Uterus (tissue), 2 donors: ENCODE results near the gene ZRANB3.

Experiments used
- CTCF ChIP-seq, 4 experiments: fragments of 200-600 bp in 2 of 4; fragments of 450-650 bp in 2 of 4; sonication (generic) in 2 of 4; IDR thresholded peaks; one replicate each; pipeline ENCODE4 v1.5.1; 2016 to 2019; ENCODE audit warnings: antibody characterized with exemption in 4 of 4, mild to moderate bottlenecking in 2 of 4, moderate library complexity in 1 of 4
- POLR2A ChIP-seq, 2 donors: fragments of 450-650 bp; IDR thresholded peaks; one replicate each; pipeline ENCODE4 v1.6.1; 2016; ENCODE audit warnings: antibody characterized with exemption in 2 of 2, mild to moderate bottlenecking in 1 of 2, moderate library complexity in 1 of 2

- no peak for TF ChIP-seq POLR2A (IDR thresholded peaks at IDR 0.05)
- TF ChIP-seq CTCF (IDR thresholded peaks at IDR 0.05), result no peak
Observed at GRCh38 chr2:135208016-135208415, 323.0 kb downstream of the ZRANB3 start.
